ENCODE results near the gene SLC35F3.

GRCh38 chr1:234093741-234094140 is 189.3 kb downstream of the SLC35F3 start:
- TF ChIP-seq EZH2 (IDR thresholded peaks at IDR 0.05; ENCODE audit: borderline replicate concordance, low read depth, low read length, poor library complexity, severe bottlenecking) (no peak), CTCF (conservative IDR thresholded peaks at IDR 0.05; ENCODE audit: low read depth, low read length) (no peak)
